BE2C (cell line): ENCODE measurements around the gene KCNIP4.

Source experiments
- DNase-seq: peaks from one replicate; pipeline ENCODE4 v3.0.0-alpha.2; 2020
- H3K27me3 ChIP-seq: fragments of 250-450 bp; sonication (Bioruptor Pico); 2 replicates; pipeline ENCODE4 v1.5.1; 2020; ENCODE audit warnings: mild to moderate bottlenecking
- H3K36me3 ChIP-seq: fragments of 250-450 bp; sonication (Bioruptor Pico); 2 replicates; pipeline ENCODE4 v1.5.1; 2020; ENCODE audit warnings: mild to moderate bottlenecking
- H3K4me1 ChIP-seq: fragments of 250-450 bp; sonication (Bioruptor Pico); 2 replicates; pipeline ENCODE4 v1.5.1; 2020
- H3K4me3 ChIP-seq: 2 replicates; pipeline ENCODE4 v1.5.1; 2011; ENCODE audit warnings: low read depth, low read length
- H3K9me3 ChIP-seq: fragments of 250-450 bp; sonication (Bioruptor Pico); 2 replicates; pipeline ENCODE4 v1.5.1; 2020
- TF ChIP-seq, protein P1 (sequence below): IDR thresholded peaks from 2 replicates; pipeline ENCODE4 v1.5.1; 2012; ENCODE audit warnings: mild to moderate bottlenecking, low read depth, low read length

The KCNIP4 gene

DNA sequence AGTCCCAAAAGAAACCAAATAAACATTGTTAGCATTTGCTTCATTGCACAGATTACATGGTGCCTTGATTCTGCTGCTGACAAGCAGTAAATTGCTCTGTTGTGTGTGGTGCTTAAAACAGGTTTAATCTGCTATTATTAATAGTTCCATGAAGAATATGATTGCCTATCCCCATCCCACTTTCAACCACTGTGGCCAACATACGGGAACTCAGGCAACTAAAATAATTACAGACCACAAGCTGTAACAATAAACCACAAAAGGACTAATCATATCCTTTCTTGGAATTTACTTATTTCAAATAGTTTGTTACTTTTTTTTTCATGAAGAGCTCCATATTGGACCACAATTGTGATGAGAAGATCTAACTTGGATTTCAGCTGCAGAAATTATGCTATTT, 1116.8 kb downstream of the KCNIP4 start:
- Histone ChIP-seq H3K4me1 (no peaks in the 10 kb centered on the region), H3K9me3 (no peaks in the 10 kb centered on the region), H3K27me3 (no peaks in the 10 kb centered on the region), H3K4me3 (no peak overlapping the region), H3K36me3 (no peaks in the 10 kb centered on the region)
- TF ChIP-seq, protein P1, sequence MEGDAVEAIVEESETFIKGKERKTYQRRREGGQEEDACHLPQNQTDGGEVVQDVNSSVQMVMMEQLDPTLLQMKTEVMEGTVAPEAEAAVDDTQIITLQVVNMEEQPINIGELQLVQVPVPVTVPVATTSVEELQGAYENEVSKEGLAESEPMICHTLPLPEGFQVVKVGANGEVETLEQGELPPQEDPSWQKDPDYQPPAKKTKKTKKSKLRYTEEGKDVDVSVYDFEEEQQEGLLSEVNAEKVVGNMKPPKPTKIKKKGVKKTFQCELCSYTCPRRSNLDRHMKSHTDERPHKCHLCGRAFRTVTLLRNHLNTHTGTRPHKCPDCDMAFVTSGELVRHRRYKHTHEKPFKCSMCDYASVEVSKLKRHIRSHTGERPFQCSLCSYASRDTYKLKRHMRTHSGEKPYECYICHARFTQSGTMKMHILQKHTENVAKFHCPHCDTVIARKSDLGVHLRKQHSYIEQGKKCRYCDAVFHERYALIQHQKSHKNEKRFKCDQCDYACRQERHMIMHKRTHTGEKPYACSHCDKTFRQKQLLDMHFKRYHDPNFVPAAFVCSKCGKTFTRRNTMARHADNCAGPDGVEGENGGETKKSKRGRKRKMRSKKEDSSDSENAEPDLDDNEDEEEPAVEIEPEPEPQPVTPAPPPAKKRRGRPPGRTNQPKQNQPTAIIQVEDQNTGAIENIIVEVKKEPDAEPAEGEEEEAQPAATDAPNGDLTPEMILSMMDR: no peak
- no peak for DNase-seq

- Histone ChIP-seq H3K27me3 (no peaks in the 10 kb centered on the region), H3K4me1 (no peaks in the 10 kb centered on the region), H3K36me3 (no peaks in the 10 kb centered on the region), H3K9me3 (no peaks in the 10 kb centered on the region), H3K4me3 (no peak overlapping the region)
- DNase-seq: no peak
- TF ChIP-seq, protein P1: no peak
These were observed 1118.8 kb downstream of the KCNIP4 start for GRCh38 chr4:20829617-20830357.

DNA sequence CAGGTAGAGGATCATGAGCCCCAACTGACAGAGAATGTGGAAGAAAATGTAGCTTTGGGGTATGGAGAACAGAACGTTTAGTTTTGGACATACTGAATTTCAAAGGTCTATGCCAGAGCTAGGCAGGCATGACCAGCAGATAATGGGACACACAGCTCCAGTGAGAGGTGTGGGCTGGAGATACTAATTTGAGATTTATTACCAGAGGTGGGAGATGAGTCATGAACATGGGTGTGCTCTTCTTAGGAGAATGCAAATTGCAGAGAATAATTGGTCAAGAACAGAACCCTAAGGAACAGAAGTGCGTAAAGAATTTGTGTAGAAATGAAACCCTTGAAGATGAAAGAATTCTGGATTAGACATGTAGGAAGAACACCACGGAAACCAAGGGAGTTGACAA, 1123.1 kb downstream of the KCNIP4 start:
- Histone ChIP-seq H3K4me1 (no peaks in the 10 kb centered on the region), H3K36me3 (no peaks in the 10 kb centered on the region), H3K9me3 (no peaks in the 10 kb centered on the region), H3K4me3 (no peak overlapping the region), H3K27me3 (no peaks in the 10 kb centered on the region)
- TF ChIP-seq, protein P1: no peak
- no peak for DNase-seq

DNA sequence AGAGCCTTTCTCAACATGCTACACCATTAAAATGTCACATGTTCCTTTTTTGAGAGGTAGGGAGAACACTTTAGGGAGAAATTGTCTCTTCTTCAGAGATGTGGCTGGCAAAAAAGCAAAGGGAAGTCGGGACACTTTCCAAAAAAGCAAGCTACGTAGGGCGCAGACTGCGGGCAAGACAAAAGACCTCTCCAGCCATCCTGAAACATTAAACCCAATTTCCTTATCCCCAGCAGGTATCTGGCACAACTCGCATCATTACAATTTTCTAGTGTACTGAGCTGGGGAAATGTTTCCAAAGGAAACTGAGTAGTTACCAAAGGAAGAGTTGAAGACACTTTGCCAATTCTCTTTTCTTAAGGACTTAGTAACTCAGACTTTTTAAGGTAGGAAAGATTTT, 1132.3 kb downstream of the KCNIP4 start:
- TF ChIP-seq, protein P1: no peak
- Histone ChIP-seq H3K4me1 (no peaks in the 10 kb centered on the region), H3K27me3 (no peaks in the 10 kb centered on the region), H3K36me3 (no peaks in the 10 kb centered on the region), H3K9me3 (no peaks in the 10 kb centered on the region), H3K4me3 (no peak overlapping the region)
- no peak for DNase-seq

GRCh38 chr4:20813700-20814099, 1134.9 kb downstream of the KCNIP4 start:
- Histone ChIP-seq H3K36me3 (no peaks in the 10 kb centered on the region), H3K4me3 (no peak overlapping the region), H3K27me3 (no peaks in the 10 kb centered on the region), H3K9me3 (no peaks in the 10 kb centered on the region), H3K4me1 (no peaks in the 10 kb centered on the region)
- no peak for DNase-seq
- TF ChIP-seq, protein P1: no peak

GRCh38 chr4:20809812-20810211, 1138.8 kb downstream of the KCNIP4 start:
- H3K36me3 ChIP-seq: no peaks in the 10 kb centered on the region
- no peaks in the 10 kb centered on the region for H3K9me3 ChIP-seq
- DNase-seq: no peak
- TF ChIP-seq, protein P1: no peak
- no peak overlapping the region for H3K4me3 ChIP-seq
- no peaks in the 10 kb centered on the region for H3K27me3 ChIP-seq
- no peaks in the 10 kb centered on the region for H3K4me1 ChIP-seq
